HEK293 (cell line): Measurements from ENCODE around the gene TMLHE.
"Not testable (repeated sequence)": the region's sequence is repeated elsewhere in the genome, so short reads cannot be mapped to it uniquely, and the experiment has no call there.

ENCODE experiments used
- BCL11B ChIP-seq: fragments of 450-650 bp; formaldehyde crosslinking; IDR thresholded peaks from 2 replicates; pipeline ENCODE4 v1.5.1; 2016; ENCODE audit warnings: low read depth, missing biosample characterization, missing genetic modification characterization
- CTCF ChIP-seq: fragments of 450-650 bp; formaldehyde crosslinking; IDR thresholded peaks from 2 replicates; pipeline ENCODE4 v1.5.1; 2016; ENCODE audit warnings: missing biosample characterization, missing genetic modification characterization
- ZBTB21 ChIP-seq: fragments of 450-650 bp; formaldehyde crosslinking; IDR thresholded peaks from 2 replicates; pipeline ENCODE4 v1.5.1; 2017; ENCODE audit warnings: missing biosample characterization, missing genetic modification characterization
- ZNF19 ChIP-seq: fragments of 450-650 bp; formaldehyde crosslinking; IDR thresholded peaks from 2 replicates; pipeline ENCODE4; 2016; ENCODE audit warnings: missing biosample characterization, missing genetic modification characterization, low read depth
- TF ChIP-seq, protein P1 (sequence below): fragments of 450-650 bp; formaldehyde crosslinking; IDR thresholded peaks from 2 replicates; pipeline ENCODE4 v1.5.1; 2016; ENCODE audit warnings: missing biosample characterization, missing genetic modification characterization

DNA sequence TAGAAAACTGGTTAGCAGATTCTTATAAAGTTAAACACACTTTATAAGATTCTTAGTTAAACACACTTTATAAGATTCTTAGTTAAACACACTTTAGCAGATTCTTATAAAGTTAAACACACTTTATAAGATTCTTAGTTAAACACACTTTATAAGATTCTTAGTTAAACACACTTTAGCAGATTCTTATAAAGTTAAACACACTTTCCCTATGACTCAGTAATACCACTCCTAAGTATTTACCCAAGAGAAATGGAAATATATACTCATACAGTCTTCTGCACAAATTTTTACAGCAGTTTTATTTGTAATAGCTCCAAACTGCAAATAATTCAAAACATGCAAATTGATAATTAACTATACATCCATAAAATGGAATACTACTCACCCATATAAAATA, 7.4 kb upstream of the TMLHE start:
- not testable (repeated sequence) for TF ChIP-seq CTCF, BCL11B, ZBTB21, ZNF19 (tag by site-specific recombination)
- TF ChIP-seq, protein P1, sequence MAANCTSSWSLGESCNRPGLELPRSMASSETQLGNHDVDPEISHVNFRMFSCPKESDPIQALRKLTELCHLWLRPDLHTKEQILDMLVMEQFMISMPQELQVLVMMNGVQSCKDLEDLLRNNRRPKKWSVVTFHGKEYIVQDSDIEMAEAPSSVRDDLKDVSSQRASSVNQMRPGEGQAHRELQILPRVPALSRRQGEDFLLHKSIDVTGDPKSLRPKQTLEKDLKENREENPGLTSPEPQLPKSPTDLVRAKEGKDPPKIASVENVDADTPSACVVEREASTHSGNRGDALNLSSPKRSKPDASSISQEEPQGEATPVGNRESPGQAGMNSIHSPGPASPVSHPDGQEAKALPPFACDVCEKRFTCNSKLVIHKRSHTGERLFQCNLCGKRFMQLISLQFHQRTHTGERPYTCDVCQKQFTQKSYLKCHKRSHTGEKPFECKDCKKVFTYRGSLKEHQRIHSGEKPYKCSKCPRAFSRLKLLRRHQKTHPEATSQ (tag by site-specific recombination): not testable (repeated sequence)
